OCI-LY1 (cell line): ENCODE results near the gene SPTBN2.

Experiments
- H2AFZ ChIP-seq: fragments of 200-600 bp; sonication (generic), shearing (Covaris generic); 2 replicates; pipeline ENCODE4 v1.6.0; 2014; ENCODE audit warnings: antibody characterized with exemption, mild to moderate bottlenecking, low read length
- H3F3A ChIP-seq: fragments of 200-600 bp; sonication (generic), shearing (Covaris generic); 2 replicates; pipeline ENCODE4 v1.6.0; 2014; ENCODE audit warnings: mild to moderate bottlenecking, antibody characterized with exemption, low read length, moderate library complexity; ENCODE audit not compliant: insufficient read depth
- H3K27ac ChIP-seq: fragments of 200-600 bp; sonication (generic); 2 replicates; pipeline ENCODE4 v1.5.1; 2014; ENCODE audit warnings: low read length, mixed run types, mild to moderate bottlenecking, low read depth; ENCODE audit not compliant: poor library complexity, severe bottlenecking
- H3K27me3 ChIP-seq: fragments of 200-600 bp; sonication (generic); 2 replicates; pipeline ENCODE4 v1.6.0; 2014; ENCODE audit warnings: antibody characterized with exemption, mild to moderate bottlenecking, low read length, moderate library complexity; ENCODE audit not compliant: insufficient read depth
- H3K36me3 ChIP-seq: fragments of 200-600 bp; sonication (generic); 2 replicates; pipeline ENCODE4 v1.6.1; 2014; ENCODE audit warnings: mild to moderate bottlenecking, antibody characterized with exemption, low read length, moderate library complexity, mixed read lengths; ENCODE audit not compliant: insufficient read depth
- H3K4me1 ChIP-seq: fragments of 200-600 bp; sonication (generic); 2 replicates; pipeline ENCODE4 v1.5.1; 2014; ENCODE audit warnings: mild to moderate bottlenecking, low read length, moderate library complexity; ENCODE audit not compliant: insufficient read depth, severe bottlenecking
- H3K4me2 ChIP-seq: fragments of 200-600 bp; sonication (generic), shearing (Covaris generic); 2 replicates; pipeline ENCODE4 v1.6.1; 2014; ENCODE audit warnings: low read length
- H3K4me3 ChIP-seq: fragments of 200-600 bp; sonication (generic); 2 replicates; pipeline ENCODE4 v1.5.1; 2014; ENCODE audit warnings: low read length, low read depth, mild to moderate bottlenecking, mixed read lengths; ENCODE audit not compliant: poor library complexity, severe bottlenecking
- H3K79me2 ChIP-seq: fragments of 200-600 bp; shearing (Covaris generic); 2 replicates; pipeline ENCODE4 v1.6.1; 2016; ENCODE audit warnings: mixed run types, low read length, mixed read lengths; ENCODE audit not compliant: insufficient read depth
- H3K9ac ChIP-seq: fragments of 200-600 bp; sonication (generic), shearing (Covaris generic); 2 replicates; pipeline ENCODE4 v1.6.1; 2014; ENCODE audit warnings: mild to moderate bottlenecking, low read length, mixed read lengths
- H3K9me2 ChIP-seq: fragments of 200-600 bp; sonication (generic), shearing (Covaris generic); 2 replicates; pipeline ENCODE4 v1.6.1; 2014; ENCODE audit warnings: low read depth, mild to moderate bottlenecking, low read length, mixed read lengths
- H3K9me3 ChIP-seq: fragments of 200-600 bp; shearing (Covaris generic); 2 replicates; pipeline ENCODE4 v1.6.1; 2014; ENCODE audit warnings: low read length, mixed read lengths
- H4K20me1 ChIP-seq: fragments of 200-600 bp; sonication (generic), shearing (Covaris generic); 2 replicates; pipeline ENCODE4 v1.6.0; 2016; ENCODE audit warnings: mild to moderate bottlenecking, low read length; ENCODE audit not compliant: insufficient read depth
- EZH2 ChIP-seq: fragments of 200-600 bp; sonication (generic), shearing (Covaris generic); IDR thresholded peaks from 2 replicates; pipeline ENCODE4 v1.8.0; 2017; ENCODE audit warnings: borderline replicate concordance, mixed run types, mild to moderate bottlenecking, antibody characterized with exemption, low read length, moderate library complexity, mixed read lengths
- TF ChIP-seq, protein P1 (sequence below): fragments of 200-600 bp; sonication (generic), shearing (Covaris generic); IDR thresholded peaks from 2 replicates; pipeline ENCODE4 v1.5.1; 2017; ENCODE audit warnings: mild to moderate bottlenecking, antibody characterized with exemption, low read length, moderate library complexity, mixed read lengths

SPTBN2 gene

DNA sequence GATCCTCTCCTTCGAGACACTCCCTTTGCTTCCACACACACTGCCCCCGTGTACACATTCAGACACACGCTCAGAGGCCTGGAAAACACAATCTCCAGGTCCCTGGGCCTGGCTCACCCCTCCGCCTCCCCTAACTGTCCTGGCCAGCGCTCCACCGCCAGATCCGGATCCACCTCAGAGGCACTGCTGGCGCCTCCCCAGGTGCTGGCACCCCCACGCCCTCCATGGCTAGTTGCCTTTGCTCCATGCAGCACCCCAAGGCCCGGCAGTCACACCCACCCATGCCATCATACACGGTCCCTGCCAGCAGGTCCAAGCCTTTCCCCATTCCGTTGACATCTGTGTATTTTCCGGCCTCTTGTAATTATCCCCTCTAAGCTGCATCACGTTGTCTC, 11.1 kb downstream of the SPTBN2 start:
- no peaks in the 10 kb centered on the region for H3K9me2 ChIP-seq
- H3K27me3 ChIP-seq: no peaks in the 10 kb centered on the region
- TF ChIP-seq, protein P1, sequence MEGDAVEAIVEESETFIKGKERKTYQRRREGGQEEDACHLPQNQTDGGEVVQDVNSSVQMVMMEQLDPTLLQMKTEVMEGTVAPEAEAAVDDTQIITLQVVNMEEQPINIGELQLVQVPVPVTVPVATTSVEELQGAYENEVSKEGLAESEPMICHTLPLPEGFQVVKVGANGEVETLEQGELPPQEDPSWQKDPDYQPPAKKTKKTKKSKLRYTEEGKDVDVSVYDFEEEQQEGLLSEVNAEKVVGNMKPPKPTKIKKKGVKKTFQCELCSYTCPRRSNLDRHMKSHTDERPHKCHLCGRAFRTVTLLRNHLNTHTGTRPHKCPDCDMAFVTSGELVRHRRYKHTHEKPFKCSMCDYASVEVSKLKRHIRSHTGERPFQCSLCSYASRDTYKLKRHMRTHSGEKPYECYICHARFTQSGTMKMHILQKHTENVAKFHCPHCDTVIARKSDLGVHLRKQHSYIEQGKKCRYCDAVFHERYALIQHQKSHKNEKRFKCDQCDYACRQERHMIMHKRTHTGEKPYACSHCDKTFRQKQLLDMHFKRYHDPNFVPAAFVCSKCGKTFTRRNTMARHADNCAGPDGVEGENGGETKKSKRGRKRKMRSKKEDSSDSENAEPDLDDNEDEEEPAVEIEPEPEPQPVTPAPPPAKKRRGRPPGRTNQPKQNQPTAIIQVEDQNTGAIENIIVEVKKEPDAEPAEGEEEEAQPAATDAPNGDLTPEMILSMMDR: no peak
- TF ChIP-seq EZH2: no peak
- peaks cover 39% of the 10 kb centered on the region for H3K36me3 ChIP-seq
- H3K4me1 ChIP-seq: peaks cover 17% of the 10 kb centered on the region
- H2AFZ ChIP-seq: no peak overlapping the region
- H3K4me2 ChIP-seq: no peak overlapping the region
- H3K79me2 ChIP-seq: no peaks in the 10 kb centered on the region
- H3K9ac ChIP-seq: no peak overlapping the region
- no peaks in the 10 kb centered on the region for H4K20me1 ChIP-seq
- no peaks in the 10 kb centered on the region for H3K9me3 ChIP-seq
- no peak overlapping the region for H3K27ac ChIP-seq
- H3F3A ChIP-seq: no peaks in the 10 kb centered on the region
- H3K4me3 ChIP-seq: no peak overlapping the region

DNA sequence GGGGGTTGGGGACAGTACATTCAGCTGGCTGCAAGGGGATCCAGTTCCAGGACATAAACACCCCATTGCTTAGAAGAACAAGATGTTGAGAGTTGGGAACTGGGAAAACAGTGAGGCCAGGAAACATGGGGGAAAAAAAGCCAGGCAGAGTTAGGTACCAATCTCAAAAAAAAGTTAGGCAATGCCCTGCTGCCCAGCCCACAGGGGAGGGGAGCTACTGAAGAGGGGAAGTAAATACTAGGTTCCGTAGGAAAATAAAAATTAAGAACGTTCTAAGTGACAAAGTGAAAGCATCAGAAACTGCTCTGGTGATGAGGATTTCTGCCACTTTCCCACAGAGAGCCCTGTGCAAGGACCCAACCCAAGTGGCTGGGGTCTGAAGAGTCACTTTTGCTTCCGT, 12.0 kb downstream of the SPTBN2 start:
- no peaks in the 10 kb centered on the region for H4K20me1 ChIP-seq
- H3K27me3 ChIP-seq: no peaks in the 10 kb centered on the region
- no peak overlapping the region for H2AFZ ChIP-seq
- no peak overlapping the region for H3K4me3 ChIP-seq
- no peaks in the 10 kb centered on the region for H3K9me2 ChIP-seq
- H3K4me1 ChIP-seq: peaks cover 17% of the 10 kb centered on the region
- H3F3A ChIP-seq: no peaks in the 10 kb centered on the region
- no peak overlapping the region for H3K27ac ChIP-seq
- H3K9ac ChIP-seq: no peak overlapping the region
- H3K79me2 ChIP-seq: no peaks in the 10 kb centered on the region
- peaks cover 40% of the 10 kb centered on the region for H3K36me3 ChIP-seq
- no peaks in the 10 kb centered on the region for H3K9me3 ChIP-seq
- no peak overlapping the region for H3K4me2 ChIP-seq
- TF ChIP-seq, protein P1: no peak
- TF ChIP-seq EZH2: no peak

DNA sequence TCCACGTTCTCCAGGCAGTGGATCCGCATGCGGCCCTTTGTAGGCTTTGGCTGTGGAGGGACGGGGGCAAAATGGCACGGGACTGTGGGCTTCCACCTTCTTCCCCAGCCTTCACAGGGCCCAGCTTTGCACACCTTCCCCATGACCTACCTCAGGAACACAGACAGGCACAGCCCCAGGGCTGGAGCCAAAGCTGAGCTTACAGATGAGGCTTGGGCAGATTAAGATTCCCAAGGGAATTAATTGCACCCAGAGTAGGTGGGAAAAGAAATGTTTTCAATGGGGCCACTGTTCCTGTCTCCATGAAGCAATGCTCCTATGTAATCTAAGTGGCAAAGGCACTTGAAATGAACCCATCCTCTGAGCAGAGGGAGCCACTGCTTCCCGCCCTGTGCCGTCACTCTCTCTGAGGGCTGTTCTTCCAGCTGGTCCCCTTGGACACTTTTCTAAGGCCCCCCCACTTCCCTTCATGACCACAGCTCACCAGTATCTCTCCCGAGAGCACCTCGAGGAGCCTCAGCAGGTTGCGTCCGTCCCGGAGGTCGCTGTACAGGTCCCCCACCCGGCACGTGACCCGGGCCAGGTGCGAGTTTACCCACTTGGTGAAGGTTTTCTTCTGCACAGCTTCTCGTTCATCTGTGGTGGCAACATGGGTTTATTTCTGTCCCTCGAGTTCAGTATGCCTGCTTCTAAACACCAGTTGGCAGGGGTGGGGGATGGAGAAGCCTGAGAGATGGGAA, 13.5 kb downstream of the SPTBN2 start:
- H3K9me3 ChIP-seq: no peaks in the 10 kb centered on the region
- H3K4me1 ChIP-seq: peaks cover 8% of the 10 kb centered on the region
- no peaks in the 10 kb centered on the region for H3K9me2 ChIP-seq
- no peak overlapping the region for H3K9ac ChIP-seq
- no peak overlapping the region for H3K4me3 ChIP-seq
- H3K36me3 ChIP-seq: peaks cover 54% of the 10 kb centered on the region
- no peak overlapping the region for H3K27ac ChIP-seq
- no peaks in the 10 kb centered on the region for H3K79me2 ChIP-seq
- H4K20me1 ChIP-seq: no peaks in the 10 kb centered on the region
- H2AFZ ChIP-seq: no peak overlapping the region
- TF ChIP-seq, protein P1: no peak
- no peak for TF ChIP-seq EZH2
- H3K4me2 ChIP-seq: no peak overlapping the region
- H3F3A ChIP-seq: no peaks in the 10 kb centered on the region
- no peaks in the 10 kb centered on the region for H3K27me3 ChIP-seq
